ENCODE results near the gene SERTM1. TPM values are rescaled to one million over a fixed set of nuclear protein-coding genes. Genes with fewer than 3 reads are reported as not detected.

Gene SERTM1
- total RNA-seq, 1 experiment from 2014 or later: 0.24 TPM

- no peaks in the 10 kb centered on the region for H4K20me1 ChIP-seq (ENCODE audit: control insufficient read depth, insufficient read depth, insufficient read length)
Measured at GRCh38 chr13:36713887-36714286, 40.1 kb downstream of the SERTM1 start.

More at GRCh38 chr13:36713887-36714286, 40.1 kb downstream of the SERTM1 start:
- Histone ChIP-seq H2BK120ac (ENCODE audit: low read depth, low read length, poor library complexity, severe bottlenecking) (no peak overlapping the region), H3K14ac (ENCODE audit: insufficient read depth, low read length) (no peak overlapping the region), H3K4me2 (ENCODE audit: insufficient read depth, insufficient read length, low read length) (no peak overlapping the region), H3K23me2 (ENCODE audit: insufficient read length, low read depth, low read length, poor library complexity, severe bottlenecking) (no peaks in the 10 kb centered on the region), H3T11ph (ENCODE audit: low read length) (no peak overlapping the region), H2BK15ac (ENCODE audit: low read depth, low read length) (no peak overlapping the region), H2BK5ac (ENCODE audit: insufficient read length, low read length) (no peak overlapping the region), H3K79me2 (ENCODE audit: insufficient read depth, low read length) (no peaks in the 10 kb centered on the region), H4K91ac (ENCODE audit: insufficient read length, low read depth, low read length) (no peak overlapping the region), H3K56ac (ENCODE audit: insufficient read length, low read depth, low read length) (no peak overlapping the region), H3K4me1 (ENCODE audit: insufficient read depth, low read length) (no peaks in the 10 kb centered on the region), H3K79me1 (ENCODE audit: insufficient read depth, low read depth, low read length, poor library complexity, severe bottlenecking) (no peaks in the 10 kb centered on the region), H3K9me3 (ENCODE audit: control insufficient read depth, low read depth, low read length) (no peaks in the 10 kb centered on the region), H3K18ac (ENCODE audit: insufficient read length, low read depth, low read length) (no peak overlapping the region), H3K23ac (ENCODE audit: insufficient read length, low read depth, low read length) (no peak overlapping the region), H2BK12ac (ENCODE audit: insufficient read length, low read depth, low read length) (no peak overlapping the region), H3K4ac (ENCODE audit: low read depth, low read length) (no peak overlapping the region), H4K8ac (replicated peaks; ENCODE audit: insufficient read length, low read depth, low read length) (no peak overlapping the region), H2AFZ (ENCODE audit: low read length) (no peak overlapping the region), H3K27me3 (ENCODE audit: insufficient read depth, low read length) (no peaks in the 10 kb centered on the region), H2AK5ac (ENCODE audit: insufficient read length, low read length) (no peak overlapping the region), H2BK20ac (ENCODE audit: low read depth, low read length, poor library complexity, severe bottlenecking) (no peak overlapping the region), H3K27ac (ENCODE audit: insufficient read length, low read depth, low read length) (no peak overlapping the region), H3K9ac (ENCODE audit: extremely low read depth, insufficient read length, low read length) (no peak overlapping the region), H4K5ac (ENCODE audit: insufficient read length, low read depth, low read length) (no peak overlapping the region)
- H3K27ac Mint-ChIP-seq: no peak overlapping the region
- no peak for DNase-seq
- H3K36me3 Mint-ChIP-seq (ENCODE audit: insufficient read depth in 1 of 3, low read depth in 3 of 3): no peaks in the 10 kb centered on the region
- no peaks in the 10 kb centered on the region; a peak in 2 of 5 replicates for H3K9me3 Mint-ChIP-seq
- no peaks in the 10 kb centered on the region; the same call in 1 of the 2 replicates for H3K27me3 Mint-ChIP-seq (ENCODE audit: low read depth)
- no peak overlapping the region for H3K4me3 Mint-ChIP-seq
- TF ChIP-seq CTCF (conservative IDR thresholded peaks at IDR 0.05): no peak
- WGBS (ENCODE audit: extremely low coverage, insufficient read length, low lambda C conversion rate): no CpG with 5 or more reads among the region's 2 CpGs
- H3K4me1 Mint-ChIP-seq: peaks cover 4 to 16% of the 10 kb centered on the region in 2 experiments; a peak in 3 of 4 replicates

Measured in H9 (cell line).